ENCODE measurements around the gene MYCBP2.
"Not testable (repeated sequence)": the region's sequence is repeated elsewhere in the genome, so short reads cannot be mapped to it uniquely, and the experiment has no call there.

MYCBP2 gene

DNA sequence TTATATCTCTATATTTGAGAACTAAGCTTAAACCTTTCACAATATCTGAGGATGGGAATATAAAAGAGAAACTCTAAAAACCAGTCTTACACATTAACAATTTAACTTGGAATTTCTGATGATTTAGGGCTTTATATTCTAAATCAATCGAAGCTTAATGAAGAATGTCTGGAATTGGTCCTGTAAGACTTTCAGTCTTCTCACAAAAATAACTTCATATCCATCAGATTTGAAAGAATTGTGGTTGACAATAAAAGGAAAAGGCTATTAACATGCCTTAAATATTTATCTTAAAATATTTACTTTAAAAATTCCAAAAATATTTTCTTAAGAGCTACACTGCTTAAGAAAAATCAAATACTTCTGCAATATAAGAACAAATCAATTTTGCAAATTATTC is 27.3 kb downstream of the MYCBP2 start:
- no peak for DNase-seq (ENCODE audit: low read depth)

DNA sequence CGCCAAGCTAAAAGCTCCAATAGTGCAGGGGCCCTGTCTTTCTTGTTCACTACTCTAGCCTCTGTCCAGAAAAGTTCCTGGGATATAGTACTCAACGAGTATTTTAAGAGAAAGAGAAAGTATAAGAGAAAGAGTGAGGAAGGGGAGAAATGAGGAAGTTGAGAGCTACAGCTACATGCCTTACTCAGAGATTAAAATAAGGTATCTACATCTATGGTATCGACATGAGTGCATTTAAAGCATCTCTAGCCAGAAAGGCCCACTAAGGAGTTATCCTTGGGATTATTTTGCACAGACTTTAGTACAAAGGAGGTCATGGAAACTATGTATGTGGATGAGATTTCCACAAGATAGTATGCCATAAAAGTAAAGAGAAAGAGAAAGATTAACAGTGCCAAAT is 28.5 kb downstream of the MYCBP2 start:
- no peak for DNase-seq (ENCODE audit: low read depth)

DNA sequence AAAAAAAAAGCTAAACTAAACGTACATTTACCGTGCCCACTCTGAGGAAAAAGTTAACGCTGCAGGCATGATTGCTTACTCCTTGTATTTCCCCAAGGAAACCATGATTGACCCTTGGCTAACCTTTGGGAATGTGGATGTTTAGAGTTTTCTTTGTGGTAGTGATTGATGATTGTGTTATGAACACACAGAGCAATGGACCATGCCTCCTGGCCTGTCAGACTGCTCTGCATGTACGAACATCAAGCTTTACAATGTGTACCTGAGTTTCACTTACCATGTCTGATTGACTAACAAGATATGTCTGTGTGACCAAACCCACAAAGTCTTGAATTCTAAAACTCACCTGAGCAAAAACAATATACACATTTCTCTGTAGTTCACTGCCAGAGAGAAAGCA is 35.1 kb downstream of the MYCBP2 start:
- DNase-seq (ENCODE audit: low read depth) = no peak

DNA sequence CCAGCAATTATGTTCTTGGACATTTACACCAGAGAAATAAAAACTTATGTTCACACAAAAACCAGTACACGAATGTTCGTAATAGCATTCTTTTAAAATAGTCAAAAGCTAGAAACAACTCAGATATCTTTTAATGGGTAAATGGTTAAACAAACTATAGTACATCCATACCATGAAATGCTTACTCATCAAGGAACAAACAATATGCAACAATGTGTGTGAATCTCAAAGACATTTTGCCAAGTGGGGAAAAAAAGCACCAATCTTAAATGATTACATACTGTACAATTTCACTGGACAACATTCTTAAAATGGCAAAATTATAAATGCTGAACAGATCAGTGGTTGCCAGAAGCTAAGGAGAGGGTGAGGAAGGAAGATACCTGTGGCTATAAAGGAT is 36.6 kb downstream of the MYCBP2 start:
- DNase-seq (ENCODE audit: low read depth) = no peak

DNA sequence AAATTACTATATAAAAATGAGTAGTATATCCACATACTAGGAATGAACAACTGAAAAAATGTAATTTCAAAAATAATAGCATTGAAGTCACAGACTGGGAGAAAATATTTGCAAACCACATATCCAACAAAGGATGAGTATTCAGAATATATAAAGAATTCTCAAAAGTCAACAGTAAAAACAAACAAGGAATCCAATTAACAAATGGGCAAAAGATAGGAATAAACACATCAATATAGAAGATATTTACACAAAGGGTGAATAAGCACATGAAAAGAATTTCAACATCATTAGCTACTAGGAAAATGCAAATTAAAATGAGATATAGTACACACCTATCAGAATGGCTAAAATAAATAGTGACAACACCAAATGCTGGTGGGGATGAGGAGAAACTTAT is 37.0 kb downstream of the MYCBP2 start:
- DNase-seq (ENCODE audit: low read depth) = no peak

DNA sequence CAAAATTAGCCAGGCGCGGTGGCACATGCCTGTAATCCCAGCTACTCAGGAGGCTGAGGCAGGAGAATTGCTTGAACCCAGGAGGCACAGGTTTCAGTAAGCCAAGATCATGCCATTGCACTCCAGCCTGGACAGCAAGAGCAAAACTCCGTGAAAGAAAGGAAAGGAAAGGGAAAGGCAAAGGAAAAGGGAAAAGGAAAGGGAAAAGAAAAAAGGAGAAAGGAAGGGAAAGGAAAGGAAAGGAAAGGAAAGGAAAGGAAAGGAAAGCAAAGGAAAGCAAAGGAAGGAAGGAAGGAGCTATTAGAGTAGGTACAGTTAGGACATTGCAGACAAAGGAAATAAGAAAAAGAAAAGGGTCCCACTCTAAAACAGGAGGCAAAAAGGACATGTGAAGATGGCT is 41.3 kb downstream of the MYCBP2 start:
- DNase-seq (ENCODE audit: low read depth) = not testable (repeated sequence)

DNA sequence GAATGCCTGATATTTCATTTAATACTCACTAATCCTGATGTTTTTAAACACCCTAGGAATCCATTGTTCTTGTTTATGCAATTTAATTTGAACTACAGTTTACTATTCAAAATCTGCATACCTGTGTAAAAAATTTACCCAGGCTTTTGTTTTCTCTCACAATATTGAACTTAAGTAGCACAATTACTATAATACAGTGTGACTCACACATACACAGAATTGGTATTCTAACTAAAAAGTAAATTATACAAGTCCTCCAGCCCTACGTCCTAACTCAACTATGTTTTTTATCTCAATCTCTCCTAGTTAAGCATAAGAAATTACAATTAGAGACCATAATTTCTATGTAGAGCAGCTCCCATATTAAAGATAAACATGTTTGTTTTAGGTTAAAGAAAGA is 41.8 kb downstream of the MYCBP2 start:
- DNase-seq (ENCODE audit: low read depth) = no peak

DNA sequence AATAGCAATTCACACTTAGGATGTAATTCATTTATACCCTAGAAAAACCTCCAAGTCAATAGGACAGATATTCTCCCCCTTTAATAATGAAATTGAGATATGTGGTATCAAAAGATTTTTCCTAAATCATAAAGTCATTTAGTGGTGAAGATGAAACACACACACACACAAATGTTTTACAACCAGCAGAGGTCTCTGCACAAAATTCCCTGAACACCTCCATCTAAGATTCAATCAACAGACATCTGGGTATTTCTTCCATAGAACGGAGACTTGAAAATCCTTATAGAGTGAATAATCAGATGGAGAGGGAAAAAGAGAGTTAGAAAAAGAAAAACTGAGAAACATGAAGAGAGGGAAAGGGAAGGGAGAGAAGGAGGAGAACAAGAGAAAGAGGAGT is 52.8 kb downstream of the MYCBP2 start:
- DNase-seq (ENCODE audit: low read depth) = no peak

DNA sequence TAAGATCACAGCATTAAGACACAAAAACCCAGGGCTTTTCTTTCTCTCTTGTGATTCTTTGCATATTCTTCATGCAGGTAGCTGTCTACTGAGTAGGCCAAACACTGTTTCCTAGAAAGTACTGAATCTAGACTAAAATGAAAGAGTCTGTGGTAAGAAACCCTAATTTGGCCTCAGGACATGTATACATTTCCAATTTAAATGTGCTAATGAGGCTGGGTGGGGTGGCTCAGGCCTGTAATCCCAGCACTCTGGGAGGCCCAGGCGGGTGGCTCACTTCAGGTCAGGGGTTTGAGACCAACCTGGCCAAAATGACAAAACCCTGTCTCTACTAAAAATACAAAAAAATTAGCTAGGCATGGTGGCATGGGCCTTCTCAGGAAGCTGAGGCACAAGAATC is 57.8 kb downstream of the MYCBP2 start:
- DNase-seq (ENCODE audit: low read depth) = no peak

DNA sequence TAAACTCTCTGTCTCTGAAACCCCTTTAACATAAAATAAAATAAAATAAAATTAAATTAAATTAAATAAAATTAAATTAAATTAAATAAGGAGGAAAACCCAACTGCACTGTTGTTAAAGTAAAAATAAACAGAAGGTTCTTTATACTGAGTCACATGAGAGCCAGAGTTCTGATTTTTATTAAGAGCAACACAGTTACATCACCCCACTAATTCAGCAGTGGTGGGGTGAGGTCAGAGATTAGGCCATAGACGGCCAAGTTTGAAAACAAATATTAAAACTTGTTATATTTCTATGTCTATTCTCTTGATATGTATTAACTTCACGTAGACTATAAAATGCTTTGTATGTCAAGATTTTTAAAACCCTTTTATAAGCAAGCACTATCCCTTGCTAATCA is 59.5 kb downstream of the MYCBP2 start:
- peak; percentile 32 for DNase-seq (ENCODE audit: low read depth)

DNA sequence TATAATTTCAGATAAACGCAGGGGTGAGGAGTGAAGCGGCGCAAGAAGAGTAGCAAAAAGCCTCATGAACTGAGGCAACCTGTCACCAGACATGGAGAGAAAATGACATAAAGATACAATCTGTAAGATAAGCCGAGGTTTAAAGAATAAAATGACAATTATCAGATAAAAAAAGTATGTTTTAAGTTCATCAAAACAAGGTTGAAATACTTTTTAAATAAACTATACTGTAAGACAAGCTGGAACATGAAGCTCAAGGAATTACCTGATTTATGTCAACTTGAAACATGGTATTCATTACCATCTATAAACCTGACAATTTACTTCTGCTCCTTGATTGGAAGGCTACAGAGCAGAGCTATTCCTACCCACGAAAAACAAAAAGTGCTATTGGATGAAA is 61.6 kb downstream of the MYCBP2 start:
- no peak for DNase-seq (ENCODE audit: low read depth)

DNA sequence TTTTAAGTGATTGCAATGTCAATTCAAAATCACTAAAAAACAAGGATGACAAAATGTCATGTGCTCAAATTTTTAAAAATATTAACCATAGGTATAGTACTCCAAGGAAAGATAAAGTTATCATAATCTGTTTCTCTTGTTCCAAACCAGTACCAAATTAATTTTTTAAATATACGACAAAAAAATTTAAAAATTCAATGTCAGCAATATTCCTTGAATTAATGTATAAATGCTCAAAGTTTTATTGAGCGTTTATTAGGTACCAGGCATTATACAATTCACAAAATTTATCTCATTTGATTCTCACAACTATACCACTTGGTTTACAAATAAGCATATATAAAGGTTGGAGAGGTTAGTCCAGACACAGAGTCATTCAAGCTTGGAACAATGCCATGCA is 64.7 kb downstream of the MYCBP2 start:
- DNase-seq (ENCODE audit: low read depth) = no peak

DNA sequence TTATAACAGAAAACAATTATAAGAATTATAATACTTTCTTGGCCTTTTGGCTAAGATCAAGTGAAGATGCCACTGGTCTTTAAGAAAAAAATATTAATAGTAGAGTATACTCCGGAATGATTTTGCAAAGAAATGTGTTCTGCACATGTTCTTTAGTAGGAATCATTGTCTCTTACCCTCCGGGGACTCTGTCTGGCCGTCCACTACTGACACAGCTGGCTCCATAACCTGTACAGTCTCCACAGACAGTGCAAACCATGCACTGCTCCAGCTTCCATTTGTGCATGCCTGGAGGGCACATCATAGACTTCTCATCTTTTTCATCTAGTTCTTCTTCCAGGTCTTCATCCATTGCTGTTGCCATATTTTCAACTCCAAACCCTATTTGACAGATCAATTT is 75.9 kb downstream of the MYCBP2 start:
- DNase-seq (ENCODE audit: low read depth) = no peak

DNA sequence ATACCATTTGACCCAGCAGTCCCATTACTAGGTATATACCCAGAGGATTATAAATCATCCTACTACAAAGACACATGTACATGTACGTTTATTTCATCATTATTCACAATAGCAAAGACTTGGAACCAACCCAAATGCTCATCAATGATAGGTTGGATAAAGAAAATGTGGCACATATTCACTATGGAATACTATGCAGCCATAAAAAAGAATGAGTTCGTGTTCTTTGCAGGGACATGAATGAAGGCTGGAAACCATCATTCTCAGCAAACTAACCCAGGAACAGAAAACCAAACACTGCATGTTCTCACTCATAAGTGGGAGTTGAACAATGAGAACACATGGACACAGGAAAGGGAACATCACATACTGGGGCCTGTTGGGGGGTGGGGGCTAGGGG is 81.7 kb downstream of the MYCBP2 start:
- DNase-seq (ENCODE audit: low read depth) = not testable (repeated sequence)

DNA sequence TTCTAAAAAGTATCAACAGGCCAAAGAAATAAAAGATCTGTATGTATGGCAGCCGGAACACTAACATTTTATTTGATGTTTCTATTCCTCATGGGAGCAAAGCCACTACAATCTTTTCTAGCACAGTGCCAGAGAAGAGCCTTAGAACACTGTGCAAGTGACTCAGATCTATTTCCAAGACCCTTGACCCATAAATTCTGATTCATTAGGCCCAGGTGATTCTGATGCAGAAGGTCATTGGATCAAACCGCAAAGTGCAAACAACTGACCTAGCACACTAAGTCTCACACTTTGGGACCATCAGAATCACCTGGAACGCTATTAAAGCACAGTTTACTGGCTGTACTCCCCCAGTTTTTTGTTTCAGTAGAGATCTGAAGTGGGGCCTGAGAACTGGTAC is 87.6 kb downstream of the MYCBP2 start:
- no peak for DNase-seq (ENCODE audit: low read depth)

DNA sequence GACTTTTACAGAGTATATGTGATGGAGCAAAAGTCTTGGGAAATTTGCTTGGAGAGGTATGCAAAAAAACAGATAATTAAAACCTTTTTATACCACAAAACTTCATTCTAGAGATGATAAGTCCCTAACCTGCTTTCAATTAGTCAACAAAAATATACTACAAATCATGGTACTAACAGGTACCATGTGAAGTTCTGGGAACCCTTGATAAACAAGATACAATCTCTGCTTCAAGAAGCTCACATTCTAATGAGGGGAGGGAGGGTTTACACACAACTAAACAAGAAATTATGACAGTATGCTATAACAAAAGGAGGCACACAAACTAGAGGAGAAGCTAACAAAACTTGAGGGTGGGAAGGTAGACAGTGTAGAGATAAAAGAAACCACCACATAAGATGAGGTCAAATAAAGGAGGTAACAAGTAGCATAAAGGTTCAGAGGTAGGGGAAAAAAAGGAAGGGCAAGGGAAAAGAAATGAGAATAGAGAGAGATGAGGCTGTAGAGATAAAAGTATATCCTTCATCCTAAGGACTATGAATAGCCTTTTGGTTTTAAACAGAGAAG is 91.4 kb downstream of the MYCBP2 start:
- no peak for DNase-seq (ENCODE audit: low read depth)

DNA sequence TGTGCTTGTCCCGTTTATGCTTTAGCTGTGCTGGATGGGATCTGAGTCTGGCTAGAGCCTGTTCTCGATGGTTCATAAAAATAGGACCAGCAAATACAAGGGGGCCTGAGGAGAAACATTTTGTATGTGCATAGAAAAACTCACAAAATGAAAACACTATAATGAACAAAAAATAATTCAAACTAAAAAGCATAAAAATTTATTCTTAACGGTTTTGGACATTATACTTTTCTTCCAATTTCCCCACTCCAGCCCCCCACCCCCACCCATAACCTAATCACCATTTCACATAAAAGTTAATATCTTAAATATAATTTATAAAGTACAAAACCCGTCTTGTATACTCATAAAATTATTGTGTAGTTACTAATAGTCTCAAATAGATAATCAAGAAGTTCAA is 93.7 kb downstream of the MYCBP2 start:
- no peak for DNase-seq (ENCODE audit: low read depth)

DNA sequence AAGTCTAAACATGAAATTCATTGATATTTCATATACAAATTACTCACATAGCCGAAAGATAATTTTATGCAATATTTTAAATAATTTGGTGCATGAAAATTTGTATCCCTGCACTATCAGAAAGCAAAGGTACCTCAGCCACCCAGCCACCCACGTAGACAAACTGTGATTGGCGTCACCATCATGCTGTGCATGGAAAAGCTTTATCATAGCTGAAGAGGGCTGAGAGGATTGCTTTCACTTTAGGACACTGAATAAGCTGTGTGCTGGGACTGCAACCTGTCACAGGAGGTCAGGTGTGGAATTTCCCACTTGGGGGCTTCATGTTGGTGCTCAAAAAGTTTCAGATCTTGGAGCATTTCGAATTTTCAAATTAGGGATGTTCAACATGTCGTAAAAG is 96.3 kb downstream of the MYCBP2 start:
- DNase-seq (ENCODE audit: low read depth) = no peak

DNA sequence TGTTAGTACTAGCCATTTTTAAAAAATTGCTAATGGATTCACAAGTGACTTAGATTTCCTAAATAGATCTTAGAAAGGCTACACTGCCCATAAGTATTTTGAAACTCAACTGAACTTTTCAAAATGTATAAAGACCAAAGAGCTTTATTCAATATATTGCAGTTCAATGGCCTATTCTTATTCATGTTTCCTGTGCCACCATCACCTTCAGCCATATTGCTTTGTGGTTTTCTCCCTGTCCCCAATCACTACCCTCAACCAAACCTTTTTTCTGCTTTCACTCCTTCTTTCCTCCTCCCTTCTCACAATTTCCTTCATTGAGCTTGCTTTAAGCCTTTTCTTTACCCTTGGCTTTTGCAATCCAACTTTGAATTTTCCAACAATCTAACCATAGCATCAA is 100.9 kb downstream of the MYCBP2 start:
- no peak for DNase-seq (ENCODE audit: low read depth)

DNA sequence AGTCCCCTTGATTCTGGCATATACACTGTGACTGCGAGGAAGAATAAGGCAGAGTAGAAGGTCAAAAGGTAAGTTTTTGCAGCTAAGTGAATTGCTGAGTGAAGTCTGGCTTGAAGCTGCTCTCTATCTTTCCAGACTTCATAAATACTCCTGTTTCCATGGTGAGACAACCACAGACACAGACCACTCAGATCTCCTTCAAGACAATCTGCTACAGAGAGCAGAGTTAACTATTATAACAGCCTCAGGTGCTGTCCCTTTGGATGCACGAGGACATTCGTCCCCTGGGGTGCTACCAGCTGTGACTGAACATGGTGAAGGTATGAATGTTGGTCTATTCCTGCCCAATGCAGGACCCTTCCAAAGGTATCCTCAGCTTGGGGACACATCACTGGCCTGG is 104.0 kb downstream of the MYCBP2 start:
- no peak for DNase-seq (ENCODE audit: low read depth)

DNA sequence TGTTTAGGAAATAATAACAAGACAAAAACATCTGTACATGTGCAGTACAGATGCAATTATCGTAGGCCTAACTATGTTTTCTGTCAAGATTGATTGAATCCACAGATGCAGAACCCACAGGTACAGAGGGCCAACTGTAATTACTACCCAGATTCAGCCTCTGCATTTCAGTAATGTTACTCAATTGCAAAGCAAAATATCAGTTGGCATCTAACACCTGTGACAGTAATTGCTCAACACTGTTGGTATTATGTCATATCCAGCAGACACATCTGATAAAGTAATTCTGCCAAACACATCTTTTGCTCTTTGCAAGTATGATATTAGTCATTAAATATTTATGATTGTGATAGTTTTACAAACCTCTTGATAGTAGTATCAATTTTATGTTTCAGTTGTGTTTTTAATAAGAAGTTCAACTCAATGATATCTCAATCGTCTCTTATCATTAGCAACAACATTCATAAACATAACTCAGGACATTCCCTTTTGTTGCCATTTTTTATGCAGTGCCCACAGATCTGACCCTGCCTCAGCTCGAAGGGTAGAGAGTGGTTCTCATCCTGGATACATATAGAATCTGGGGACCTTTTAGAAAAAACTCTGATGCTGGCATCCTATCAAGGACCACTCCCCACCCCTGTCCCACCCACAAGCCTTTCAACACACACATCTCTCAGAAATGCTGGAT is 104.7 kb downstream of the MYCBP2 start:
- DNase-seq (ENCODE audit: low read depth) = no peak

DNA sequence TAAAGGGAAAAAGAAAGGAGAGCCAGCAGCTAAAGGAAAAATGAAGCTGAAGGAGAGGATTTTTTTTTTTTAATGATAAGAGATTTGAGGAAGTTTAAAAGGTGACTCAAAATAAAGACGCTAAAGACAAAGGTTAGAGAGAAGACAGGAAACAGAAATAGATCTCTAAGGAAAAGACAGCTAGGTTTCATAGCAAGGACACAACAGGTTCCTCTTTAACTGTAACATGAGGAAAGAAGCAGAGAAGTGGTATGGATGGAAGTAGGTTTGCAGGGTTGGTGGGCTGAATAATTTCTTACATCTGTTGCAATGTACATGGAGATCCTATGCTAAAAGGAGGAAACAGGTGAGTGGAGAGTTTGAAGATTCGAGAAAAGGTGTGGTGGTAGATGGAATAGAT is 107.5 kb downstream of the MYCBP2 start:
- no peak for DNase-seq (ENCODE audit: low read depth)

DNA sequence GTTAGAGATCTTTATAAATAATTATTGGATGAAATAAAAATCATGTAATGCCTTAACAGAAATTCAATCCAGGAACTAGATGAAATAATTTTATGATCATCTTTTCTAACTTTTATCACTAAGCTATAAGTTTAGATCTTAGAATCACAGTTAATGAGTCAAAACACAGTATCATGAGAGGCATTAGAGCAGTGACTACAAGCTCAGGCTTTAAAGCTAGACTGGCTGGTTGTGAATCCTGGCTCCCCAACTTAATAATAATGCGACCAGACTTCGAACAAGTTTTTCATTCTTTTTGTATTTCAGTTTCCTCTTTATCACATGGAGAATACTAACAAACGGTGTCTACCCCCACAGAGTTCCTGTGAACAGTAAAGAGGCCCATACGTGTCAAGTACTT is 108.6 kb downstream of the MYCBP2 start:
- DNase-seq (ENCODE audit: low read depth) = no peak

DNA sequence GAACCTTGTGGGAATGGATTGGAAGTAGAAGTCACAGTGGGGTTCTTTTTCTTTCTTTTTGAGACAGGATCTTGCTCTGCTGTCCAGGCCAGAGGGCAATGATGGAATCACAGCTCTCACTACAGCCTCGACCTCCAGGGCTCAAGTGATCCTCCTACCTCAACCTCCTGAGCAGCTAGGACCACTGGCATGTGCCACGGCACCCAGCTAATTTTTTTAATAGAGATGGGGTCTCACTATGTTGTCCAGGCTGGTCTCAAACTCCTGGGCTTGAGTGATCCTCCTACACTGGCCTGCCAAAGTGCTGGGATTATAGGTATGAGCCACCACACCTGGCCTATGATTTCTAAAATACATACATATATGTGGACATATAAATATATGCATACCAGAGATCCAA is 111.4 kb downstream of the MYCBP2 start:
- DNase-seq (ENCODE audit: low read depth) = no peak
